HG03575 (cell line): ENCODE results near the gene UGT1A9.
"Not testable (repeated sequence)": the region's sequence is repeated elsewhere in the genome, so short reads cannot be mapped to it uniquely, and the experiment has no call there.

ENCODE experiments used
- ATAC-seq: cut with Tn5 transposase; IDR thresholded peaks from one replicate; pipeline ENCODE4 v1.9.1; 2021; ENCODE audit not compliant: unreplicated experiment, insufficient number of reproducible peaks, low FRiP score; ENCODE audit errors: extremely low read depth

The UGT1A9 gene

DNA sequence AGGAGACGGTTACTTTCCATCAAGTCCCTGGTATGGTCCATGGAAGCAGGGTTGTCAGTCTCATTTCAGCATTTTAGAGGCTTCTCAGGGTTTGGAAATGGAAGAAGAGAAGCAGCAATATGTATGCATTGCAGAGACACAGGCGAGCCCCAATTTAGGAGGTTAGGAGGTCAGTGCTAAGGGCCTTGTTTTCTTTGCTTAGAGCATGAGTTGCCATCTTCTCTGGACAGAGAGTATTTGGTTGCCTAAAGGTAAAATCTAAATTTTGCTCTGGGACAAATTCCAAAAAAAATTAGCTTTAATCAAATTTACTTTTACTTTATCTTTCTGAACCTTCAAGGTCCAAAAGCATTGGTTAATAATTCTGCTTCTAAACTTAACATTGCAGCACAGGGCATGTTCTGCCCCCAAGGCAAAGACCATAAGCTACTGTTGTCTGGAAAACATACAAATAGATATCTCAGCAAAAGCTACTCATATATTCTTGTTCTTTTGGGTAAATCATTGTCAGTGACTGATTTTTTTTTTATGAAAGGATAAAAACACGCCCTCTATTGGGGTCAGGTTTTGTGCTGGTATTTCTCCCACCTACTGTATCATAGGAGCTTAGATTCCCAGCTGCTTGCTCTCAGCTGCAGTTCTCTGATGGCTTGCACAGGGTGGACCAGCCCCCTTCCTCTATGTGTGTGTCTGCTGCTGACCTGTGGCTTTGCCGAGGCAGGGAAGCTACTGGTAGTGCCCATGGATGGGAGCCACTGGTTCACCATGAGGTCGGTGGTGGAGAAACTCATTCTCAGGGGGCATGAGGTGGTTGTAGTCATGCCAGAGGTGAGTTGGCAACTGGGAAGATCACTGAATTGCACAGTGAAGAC, at the start of gene UGT1A9:
Gene UGT1A9 (plus strand): TSS at position 609 of the 872 bp plus-strand sequence. CDS start 37 bp downstream, at position 646.
- ATAC-seq: no peak

DNA sequence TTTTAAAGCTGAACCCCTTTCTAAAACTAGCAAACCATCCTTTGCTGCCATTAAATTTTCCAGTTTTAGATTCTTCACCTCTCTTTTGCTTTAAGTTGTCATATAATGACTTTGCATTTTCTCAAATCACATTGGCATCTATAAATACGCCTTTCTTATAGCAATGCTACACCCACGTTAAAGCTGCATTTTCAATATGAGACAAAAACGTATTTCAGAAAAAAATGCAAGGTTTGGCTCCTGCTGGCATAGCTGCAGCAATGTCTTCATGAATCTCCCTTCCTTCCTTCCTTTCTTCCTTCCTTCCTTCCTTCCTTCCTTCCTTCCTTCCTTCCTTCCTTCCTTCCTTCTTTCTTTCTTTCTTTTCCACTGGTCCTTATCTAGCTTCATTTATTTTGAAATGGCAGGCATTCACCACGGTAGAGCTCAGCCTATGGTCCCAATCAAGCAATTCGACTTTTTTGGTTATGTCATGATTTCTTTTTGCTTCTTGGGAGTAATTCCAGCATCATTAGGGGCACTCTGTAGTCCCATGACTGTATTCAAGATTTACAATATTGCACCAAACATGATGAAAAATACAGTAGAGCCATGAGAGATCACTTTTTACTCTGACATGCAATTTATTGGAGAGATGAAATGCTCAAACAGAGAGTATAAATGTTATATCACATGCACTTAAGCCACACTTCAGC, 44.2 kb upstream of the UGT1A9 start:
- no peak for ATAC-seq

DNA sequence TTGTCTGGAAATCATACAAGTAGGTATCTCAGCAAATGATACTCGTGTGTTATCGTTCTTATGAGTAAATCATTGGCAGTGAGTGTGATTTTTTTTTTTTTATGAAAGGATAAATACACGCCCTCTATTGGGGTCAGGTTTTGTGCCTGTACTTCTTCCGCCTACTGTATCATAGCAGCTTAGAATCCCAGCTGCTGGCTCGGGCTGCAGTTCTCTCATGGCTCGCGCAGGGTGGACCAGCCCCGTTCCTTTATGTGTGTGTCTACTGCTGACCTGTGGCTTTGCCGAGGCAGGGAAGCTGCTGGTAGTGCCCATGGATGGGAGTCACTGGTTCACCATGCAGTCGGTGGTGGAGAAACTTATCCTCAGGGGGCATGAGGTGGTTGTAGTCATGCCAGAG, 35.4 kb upstream of the UGT1A9 start, which contains the start of gene UGT1A10:
Gene UGT1A10 (plus strand): TSS at position 143 of the 400 bp plus-strand sequence. CDS start 75 bp downstream, at position 218.
- not testable (repeated sequence) for ATAC-seq

DNA sequence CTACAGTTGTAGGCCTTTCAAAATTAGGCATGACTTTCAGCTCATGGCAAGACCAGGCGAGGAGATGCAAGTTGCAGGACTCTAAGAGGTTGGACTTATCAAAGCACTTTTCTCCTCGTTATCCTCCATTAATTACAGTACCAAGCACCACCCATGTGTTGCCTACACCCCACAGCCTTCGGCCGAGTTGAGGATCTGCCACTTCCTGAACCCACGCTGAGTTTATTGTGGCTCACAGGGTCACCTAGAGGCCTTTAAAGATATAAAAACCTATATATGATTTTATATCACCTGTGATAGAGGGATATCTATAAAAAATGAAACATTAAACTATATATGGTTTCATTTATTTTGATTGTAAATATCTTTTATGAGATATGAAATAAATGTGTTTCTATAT, 32.9 kb upstream of the UGT1A9 start:
- ATAC-seq: no peak

DNA sequence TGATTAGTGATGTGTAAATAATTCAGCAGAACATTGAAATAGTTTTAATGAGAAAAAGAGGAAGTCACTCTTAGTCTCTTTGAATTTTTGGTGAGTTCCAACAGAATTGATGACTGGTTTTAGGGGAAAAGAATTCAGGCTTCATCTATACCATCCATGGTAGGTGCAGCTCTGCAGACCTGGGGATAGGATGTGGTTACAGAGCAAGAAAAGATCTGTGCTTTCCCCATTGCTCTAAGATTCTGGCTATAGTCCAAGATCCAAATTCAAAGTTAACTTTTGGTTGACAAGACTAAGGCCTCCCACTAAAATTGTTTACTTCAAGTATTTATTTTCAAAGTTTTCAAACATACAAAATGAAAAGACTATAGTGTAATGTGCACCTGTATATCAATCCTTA, 31.8 kb upstream of the UGT1A9 start:
- no peak for ATAC-seq

DNA sequence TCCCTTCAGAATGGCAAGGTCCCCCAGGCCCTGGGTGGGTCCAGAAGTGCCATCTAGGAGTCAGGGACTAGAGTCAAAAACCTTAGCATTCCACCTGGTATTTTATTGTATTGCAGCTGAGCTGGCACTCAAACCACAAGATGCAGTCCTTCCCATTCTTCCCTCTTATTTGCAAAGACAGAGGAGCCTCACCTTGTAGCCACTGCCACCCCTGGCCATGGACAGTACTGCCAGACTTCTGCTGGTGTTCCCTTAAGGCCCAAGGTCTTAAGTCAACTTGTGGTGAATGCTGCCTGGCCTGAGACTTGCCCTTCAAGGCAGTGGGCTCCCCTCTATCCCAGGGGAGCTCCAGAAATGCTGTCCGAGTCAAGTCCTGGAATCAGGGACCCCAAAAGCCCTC, 28.6 kb upstream of the UGT1A9 start:
- no peak for ATAC-seq

DNA sequence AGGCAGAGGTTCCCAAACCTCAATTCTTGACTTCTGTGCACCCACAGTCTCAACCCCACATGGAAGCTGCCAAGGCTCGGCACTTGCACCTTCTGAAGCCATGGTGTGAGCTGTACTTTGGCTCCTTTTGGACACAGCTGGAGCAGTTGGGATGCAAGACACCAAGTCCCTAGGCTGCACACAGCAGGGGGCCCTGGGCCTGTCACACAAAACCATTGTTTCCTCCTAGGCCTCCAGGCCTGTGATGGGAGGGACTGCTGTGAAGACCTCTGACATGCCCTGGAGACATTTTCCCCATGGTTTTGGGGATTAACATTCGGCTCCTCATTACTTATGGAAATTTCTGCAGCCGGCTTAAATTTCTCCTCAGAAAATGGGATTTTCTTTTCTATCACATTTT, 25.7 kb upstream of the UGT1A9 start:
- ATAC-seq: not testable (repeated sequence)

DNA sequence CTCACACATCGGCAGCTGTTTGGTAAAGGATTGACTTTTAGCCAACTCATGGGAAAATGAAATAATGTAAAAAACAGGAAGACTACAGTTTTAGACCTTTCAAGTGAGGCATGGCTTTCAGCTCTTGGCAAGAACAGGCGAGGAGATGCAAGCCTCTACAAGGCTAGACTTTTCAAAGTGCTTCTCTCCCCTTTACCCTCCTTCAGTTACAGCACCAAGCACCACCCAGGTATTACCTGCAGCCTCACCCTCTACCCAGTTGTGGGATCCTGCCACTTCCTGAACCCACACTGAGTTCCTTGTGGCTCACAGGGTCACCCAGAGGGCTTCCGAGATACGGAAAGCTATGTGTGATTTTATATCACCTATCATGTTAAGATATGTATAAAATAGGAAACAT, 20.7 kb upstream of the UGT1A9 start:
- ATAC-seq: no peak

DNA sequence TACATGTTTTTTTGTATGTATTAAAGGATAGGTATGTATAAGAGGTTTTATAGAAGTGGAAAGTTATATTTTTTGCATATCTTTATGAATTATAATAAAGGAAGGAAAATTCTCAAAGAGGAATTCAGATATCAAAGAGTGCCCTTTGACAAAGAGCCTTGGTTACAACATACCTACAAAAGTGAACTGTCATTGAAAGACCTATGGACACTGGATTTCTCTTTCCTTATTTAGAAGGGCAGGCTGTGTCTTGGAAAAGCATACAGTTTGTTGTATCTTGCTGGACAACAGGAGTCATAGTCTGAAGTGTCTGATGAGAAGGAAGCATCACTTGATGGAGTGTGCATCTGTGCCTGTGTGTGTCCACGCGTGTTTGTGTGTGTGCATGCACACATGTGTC, 20.3 kb upstream of the UGT1A9 start:
- ATAC-seq: no peak

DNA sequence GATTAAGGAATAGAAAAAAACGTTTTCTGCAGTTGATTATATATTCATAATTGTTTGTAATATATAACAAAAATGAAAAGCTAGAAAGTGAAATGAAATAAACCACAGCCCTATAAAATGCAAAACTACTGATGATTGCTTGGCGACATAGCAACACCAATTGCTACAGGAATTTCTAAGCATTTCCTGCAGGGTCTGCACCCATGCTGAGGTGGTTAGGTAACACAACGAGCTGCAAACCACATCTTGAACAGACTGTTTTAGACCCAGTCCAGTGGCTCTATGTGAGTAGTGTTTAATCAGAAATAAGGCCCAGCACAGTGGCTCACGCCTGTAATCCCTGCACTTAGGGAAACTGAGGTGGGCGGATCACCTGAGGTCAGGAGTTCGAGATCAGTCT, 17.2 kb upstream of the UGT1A9 start:
- ATAC-seq: no peak

DNA sequence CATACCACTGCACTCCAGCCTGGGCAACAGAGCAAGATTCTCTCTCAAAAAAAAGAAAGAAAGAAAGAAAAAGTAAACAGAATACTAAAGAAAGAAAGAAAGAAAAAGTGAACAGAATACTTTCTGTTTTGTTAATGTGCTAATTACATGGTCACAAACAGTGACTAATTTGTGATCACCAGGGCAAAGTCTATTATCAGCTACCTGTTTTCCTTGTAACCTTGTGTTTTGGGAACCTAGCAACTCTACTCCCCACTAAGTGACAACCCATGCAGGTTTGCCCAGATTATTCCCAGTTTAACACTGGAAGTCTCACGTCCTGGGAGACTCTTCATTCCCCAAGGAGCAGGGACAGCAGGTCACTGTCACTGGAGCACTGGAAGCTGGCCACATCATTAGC, 16.7 kb upstream of the UGT1A9 start:
- no peak for ATAC-seq

DNA sequence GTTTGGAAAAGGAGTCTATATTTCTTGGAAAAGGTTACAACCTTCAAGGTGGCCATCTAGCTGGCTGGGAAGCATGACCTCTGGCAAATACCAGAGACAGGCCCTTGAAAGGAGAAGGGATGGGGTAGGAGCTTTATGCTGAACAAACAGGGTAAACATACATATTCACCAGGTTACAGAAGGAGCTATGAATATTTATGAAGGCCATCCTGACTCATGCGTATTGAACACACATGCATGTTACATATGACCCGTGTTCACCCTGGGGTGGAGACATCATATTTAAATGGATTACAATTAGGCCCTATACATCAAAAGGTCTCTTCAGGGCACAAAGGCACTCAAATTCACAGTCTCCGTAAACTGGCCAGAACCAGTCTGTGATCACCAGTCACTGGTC, 15.8 kb upstream of the UGT1A9 start:
- not testable (repeated sequence) for ATAC-seq

DNA sequence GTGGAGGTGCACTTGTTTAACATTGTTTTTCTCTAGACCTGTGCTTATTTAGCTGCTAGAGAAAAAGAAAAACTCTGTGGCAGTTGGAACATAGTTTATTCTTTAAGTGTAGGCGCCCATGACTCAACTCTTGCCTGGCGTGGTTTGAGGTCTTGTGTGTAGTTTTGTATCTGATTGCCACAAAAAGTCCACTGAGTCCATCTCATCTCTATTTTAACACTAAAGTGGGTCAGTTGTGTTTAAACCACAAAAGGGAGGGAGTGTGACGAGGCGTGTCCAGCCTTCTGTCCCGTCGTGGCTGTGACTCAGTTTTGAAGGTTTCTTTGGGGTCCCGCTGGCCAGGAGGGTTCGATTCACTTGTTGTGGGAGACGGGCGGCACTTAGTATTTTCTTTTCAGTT, 15.3 kb upstream of the UGT1A9 start:
- ATAC-seq: no peak

DNA sequence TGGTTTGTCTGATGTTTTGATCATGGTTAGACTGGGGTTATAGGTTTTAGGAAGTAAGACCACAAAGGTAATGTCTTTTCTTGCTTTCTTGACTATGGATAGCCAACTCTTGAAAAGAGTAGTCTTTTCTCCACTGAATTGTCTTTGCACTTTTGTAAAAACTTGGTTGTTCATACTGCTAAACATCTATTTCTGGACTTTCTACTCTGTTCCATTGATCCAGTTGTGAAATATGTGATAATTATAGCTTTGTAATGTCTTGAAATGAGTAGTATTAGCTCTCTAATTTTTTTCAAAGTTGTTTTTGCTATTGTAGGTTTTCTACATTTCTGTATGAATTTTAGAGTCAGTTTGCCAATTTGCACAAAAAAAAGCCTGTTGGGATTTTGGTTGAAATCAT, 13.1 kb upstream of the UGT1A9 start:
- ATAC-seq: no peak

DNA sequence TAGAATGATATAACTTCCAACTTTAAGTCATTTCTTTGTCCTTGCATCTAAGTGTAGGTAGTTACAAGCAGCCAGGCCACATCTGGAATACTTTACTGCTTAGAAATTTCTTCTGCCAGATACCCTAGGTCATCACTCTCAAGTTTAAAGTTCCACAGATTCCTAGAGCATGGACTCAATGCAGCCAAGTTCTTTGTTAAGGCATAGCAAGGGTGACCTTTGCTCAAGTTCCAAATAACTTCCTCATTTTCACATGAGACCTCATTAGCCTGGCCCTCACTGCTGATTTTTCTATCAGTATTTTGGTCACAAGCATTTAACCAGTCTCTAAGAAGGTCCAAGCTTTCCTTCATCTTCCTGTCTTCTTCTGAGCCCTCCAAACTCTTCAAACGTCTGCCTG, 7.8 kb upstream of the UGT1A9 start:
- ATAC-seq: no peak

DNA sequence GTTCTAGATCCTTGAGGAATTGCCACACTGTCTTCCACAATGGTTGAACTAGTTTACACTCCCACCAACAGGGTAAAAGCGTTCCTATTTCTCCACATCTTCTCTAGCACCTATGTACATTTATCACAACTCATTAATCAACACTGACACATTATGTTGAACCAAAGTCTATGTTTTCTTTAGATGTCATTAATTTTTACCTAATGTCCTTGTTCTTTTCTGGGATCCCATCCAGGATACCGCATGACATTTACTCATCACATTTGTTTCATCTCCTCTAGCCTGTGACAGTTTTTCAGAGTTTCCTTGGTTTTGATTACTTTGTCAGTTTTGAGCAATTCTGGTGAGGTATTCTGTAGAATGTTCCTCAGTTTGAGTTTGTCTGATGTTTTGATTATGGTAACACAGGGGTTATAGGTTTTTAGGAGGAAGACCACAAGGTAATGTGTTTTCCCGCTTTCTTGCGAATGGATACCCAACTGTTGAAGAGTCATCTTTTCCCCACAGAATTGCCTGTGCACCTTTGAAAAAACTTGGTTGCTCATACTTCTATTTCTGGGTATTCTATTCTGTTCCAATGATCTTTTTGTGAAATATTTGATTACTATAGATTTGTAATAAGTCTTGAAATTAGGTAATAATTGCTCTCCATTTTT, 3.0 kb upstream of the UGT1A9 start:
- ATAC-seq: no peak

DNA sequence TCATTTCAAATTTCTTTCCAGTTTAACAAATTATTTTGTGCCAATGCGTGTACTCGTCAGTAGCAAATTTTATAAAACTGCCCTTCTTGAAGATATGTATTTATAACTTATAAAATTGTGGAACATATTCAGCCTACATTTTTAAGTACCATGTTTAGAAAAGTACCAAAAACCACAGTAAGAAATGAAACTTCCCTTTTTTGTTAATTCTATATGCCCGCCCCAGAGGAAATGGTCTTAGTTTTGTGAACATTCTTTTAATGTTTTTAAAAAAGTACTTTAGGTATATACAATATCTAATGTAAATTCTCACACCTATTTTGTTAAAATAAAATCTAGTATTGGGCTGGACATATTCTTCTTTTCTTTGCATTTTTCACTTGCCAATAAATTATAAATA, 1.2 kb downstream of the UGT1A9 start:
- ATAC-seq: no peak

DNA sequence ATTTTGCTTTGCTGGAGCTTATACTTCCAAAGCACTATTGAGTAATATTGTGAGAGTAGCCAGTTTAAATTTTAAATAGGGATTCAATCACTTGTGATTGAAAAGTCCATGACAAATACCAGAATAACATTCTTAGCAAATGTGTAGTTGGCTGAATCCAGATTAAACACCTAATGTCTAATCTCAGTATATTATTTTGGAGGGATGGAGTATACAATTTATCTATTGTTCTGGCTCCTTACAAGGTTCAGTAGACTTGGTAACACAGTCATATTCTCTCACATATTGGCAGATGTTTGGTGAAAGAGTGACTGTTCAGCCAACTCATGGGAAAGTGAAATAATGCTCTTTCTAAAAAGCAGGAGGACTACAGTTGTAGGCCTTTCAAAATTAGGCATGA, 2.2 kb downstream of the UGT1A9 start:
- no peak for ATAC-seq

DNA sequence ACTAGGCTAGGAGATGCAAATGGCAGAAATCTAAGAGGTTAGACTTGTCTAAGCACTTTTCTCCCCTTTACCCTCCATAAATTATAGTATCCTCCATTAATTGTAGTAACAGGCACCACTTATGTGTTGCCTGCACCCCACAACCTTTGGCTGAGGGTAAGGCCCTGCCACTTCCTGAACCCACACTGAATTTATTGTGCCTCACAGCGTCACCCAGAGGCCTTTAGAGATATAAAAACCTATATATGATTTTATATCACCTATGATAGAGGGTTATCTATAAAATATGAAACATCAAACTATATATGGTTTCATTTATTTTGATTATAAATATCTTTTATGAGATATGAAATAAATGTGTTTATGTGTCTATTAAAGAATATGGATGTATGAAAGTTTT, 2.6 kb downstream of the UGT1A9 start:
- no peak for ATAC-seq

DNA sequence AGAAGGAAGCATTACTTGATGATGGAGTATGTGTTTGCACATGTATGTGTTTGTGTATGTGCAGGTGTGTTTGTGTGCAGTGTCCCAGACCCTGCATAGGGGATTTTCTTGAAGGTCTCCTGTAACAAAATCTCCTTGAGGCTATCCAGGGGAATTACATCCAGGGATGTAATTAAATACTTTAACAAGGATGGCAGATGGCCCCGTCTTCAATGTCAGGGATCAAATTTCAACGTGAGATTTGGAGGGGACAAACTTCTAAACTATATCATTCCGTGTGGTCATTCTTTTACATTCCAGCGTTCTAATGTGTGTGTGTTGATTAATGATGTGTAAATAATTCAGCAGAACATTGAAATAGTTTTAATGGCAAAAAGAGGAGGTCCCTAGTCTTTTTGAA, 3.3 kb downstream of the UGT1A9 start:
- ATAC-seq: no peak
